Thoracic aorta (tissue), 2 donors: ENCODE data around the gene HMGN1. TPM values are rescaled to one million over a fixed set of nuclear protein-coding genes. Genes with fewer than 3 reads are reported as not detected.

Source experiments
- ATAC-seq: fragments of 150-250 bp; one replicate; pipeline ENCODE4 v1.8.0; 2017; ENCODE audit warnings: low read depth; ENCODE audit not compliant: insufficient number of reproducible peaks, low FRiP score
- DNase-seq: peaks from one replicate; pipeline ENCODE4 v3.0.0-alpha.2; 2020; ENCODE audit warnings: low spot score
- H3K27ac ChIP-seq, 2 donors: fragments of 200-600 bp; sonication (generic); 1 replicate in 1 of 2; 2 replicates in 1 of 2; pipeline ENCODE4 v1.5.1; 2016; ENCODE audit warnings: mild to moderate bottlenecking in 2 of 2, moderate library complexity in 2 of 2
- H3K27me3 ChIP-seq: fragments of 200-600 bp; sonication (generic); replicated peaks from 2 replicates; pipeline ENCODE4 v1.6.0; 2016; ENCODE audit warnings: mild to moderate bottlenecking; ENCODE audit not compliant: insufficient read depth
- H3K36me3 ChIP-seq: fragments of 200-600 bp; sonication (generic); one replicate; pipeline ENCODE4 v1.5.1; 2016
- H3K4me1 ChIP-seq, 2 donors: fragments of 200-600 bp; sonication (generic); 1 replicate in 1 of 2; 2 replicates in 1 of 2; pipeline versions ENCODE4 v1.5.1 to v1.6.0; 2016; ENCODE audit warnings: low read depth in 2 of 2, mild to moderate bottlenecking in 1 of 2; ENCODE audit not compliant: control insufficient read depth in 1 of 2
- H3K4me3 ChIP-seq: fragments of 200-600 bp; sonication (generic); 2 replicates; pipeline ENCODE4 v1.5.1; 2016; ENCODE audit warnings: mild to moderate bottlenecking
- H3K9me3 ChIP-seq: fragments of 200-600 bp; sonication (generic); 2 replicates; pipeline ENCODE4 v1.5.1; 2016
- total RNA-seq, 2 donors: library from RNA; depleted of rRNA; stranded (reverse); fragments of >200 nt; gene quantifications; one replicate each; pipeline versions ENCODE4 v1.1.0 to v1.2.3, GENCODE V29; 2016
- TF ChIP-seq, protein P1 (sequence below): fragments of 200-600 bp; sonication (generic); IDR thresholded peaks from one replicate; pipeline ENCODE4 v1.5.1; 2019; ENCODE audit warnings: antibody characterized with exemption

The HMGN1 gene
- total RNA-seq, 2 donors from 2014 or later, result 32.0 to 65.2 TPM

- Histone ChIP-seq H3K9me3 (no peaks in the 10 kb centered on the region), H3K4me3 (no peak overlapping the region), H3K4me1 (peaks cover 0 to 6% of the 10 kb centered on the region in 2 donors), H3K27me3 (no peaks in the 10 kb centered on the region), H3K36me3 (peaks cover 10% of the 10 kb centered on the region), H3K27ac (no peak overlapping the region)
- no peak for ATAC-seq
- DNase-seq, result no peak
- TF ChIP-seq, protein P1, sequence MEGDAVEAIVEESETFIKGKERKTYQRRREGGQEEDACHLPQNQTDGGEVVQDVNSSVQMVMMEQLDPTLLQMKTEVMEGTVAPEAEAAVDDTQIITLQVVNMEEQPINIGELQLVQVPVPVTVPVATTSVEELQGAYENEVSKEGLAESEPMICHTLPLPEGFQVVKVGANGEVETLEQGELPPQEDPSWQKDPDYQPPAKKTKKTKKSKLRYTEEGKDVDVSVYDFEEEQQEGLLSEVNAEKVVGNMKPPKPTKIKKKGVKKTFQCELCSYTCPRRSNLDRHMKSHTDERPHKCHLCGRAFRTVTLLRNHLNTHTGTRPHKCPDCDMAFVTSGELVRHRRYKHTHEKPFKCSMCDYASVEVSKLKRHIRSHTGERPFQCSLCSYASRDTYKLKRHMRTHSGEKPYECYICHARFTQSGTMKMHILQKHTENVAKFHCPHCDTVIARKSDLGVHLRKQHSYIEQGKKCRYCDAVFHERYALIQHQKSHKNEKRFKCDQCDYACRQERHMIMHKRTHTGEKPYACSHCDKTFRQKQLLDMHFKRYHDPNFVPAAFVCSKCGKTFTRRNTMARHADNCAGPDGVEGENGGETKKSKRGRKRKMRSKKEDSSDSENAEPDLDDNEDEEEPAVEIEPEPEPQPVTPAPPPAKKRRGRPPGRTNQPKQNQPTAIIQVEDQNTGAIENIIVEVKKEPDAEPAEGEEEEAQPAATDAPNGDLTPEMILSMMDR, result no peak
These were observed 8.2 kb downstream of the HMGN1 start for GRCh38 chr21:39340687-39341086.

DNA sequence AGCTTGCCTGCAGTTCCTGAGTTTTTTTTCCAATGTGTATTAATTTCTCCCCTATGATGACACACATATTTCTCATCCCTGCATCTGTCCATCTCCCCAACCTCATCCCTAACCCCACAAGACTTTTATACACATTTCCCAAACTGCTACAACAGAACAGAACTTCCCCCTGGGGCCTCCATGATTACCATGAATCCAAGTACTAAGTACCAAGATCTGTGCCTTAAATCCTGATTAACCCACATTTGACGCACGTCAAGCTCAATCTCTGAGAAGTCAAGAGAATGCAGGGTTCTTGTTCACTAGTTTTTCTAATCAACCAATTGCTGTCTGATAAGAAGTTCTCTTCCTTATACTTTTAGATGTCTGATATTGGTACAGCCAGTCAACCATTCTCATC, 9.7 kb downstream of the HMGN1 start:
- peaks cover 10% of the 10 kb centered on the region for H3K36me3 ChIP-seq

GRCh38 chr21:39336457-39337008, 12.4 kb downstream of the HMGN1 start:
- no peaks in the 10 kb centered on the region for H3K27me3 ChIP-seq
- H3K36me3 ChIP-seq, result no peaks in the 10 kb centered on the region
- no peaks in the 10 kb centered on the region for H3K9me3 ChIP-seq
- no peak overlapping the region for H3K27ac ChIP-seq
- H3K4me1 ChIP-seq, result no peaks in the 10 kb centered on the region
- ATAC-seq (no peak), DNase-seq (no peak)
- TF ChIP-seq, protein P1, result no peak
- no peak overlapping the region for H3K4me3 ChIP-seq

More for the DNA sequence above, 9.7 kb downstream of the HMGN1 start:
- Histone ChIP-seq H3K27ac (no peak overlapping the region), H3K4me3 (no peak overlapping the region), H3K27me3 (no peaks in the 10 kb centered on the region), H3K9me3 (no peaks in the 10 kb centered on the region), H3K4me1 (no peaks in the 10 kb centered on the region)
- TF ChIP-seq, protein P1, result no peak
- DNase-seq (no peak), ATAC-seq (no peak)

DNA sequence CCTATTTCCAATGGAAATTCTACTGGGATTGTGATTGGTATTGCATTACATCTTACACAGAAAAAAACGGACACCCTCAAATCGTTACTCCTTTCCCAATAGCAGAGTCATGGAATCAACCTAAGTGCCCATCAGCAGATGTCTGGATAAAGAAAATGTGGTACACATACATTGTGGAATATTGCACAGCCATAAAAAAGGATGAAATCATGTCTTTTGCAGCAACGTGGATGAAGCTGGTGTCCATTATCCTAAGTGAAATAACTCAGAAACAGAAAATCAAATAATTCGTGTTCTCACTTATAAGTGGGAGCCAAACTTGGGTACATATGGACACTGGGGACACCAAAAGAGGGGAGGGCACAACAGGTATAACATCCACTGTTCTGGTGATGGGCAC, 14.3 kb downstream of the HMGN1 start:
- Histone ChIP-seq H3K9me3 (no peaks in the 10 kb centered on the region), H3K36me3 (no peaks in the 10 kb centered on the region)
- TF ChIP-seq, protein P1, result no peak

DNA sequence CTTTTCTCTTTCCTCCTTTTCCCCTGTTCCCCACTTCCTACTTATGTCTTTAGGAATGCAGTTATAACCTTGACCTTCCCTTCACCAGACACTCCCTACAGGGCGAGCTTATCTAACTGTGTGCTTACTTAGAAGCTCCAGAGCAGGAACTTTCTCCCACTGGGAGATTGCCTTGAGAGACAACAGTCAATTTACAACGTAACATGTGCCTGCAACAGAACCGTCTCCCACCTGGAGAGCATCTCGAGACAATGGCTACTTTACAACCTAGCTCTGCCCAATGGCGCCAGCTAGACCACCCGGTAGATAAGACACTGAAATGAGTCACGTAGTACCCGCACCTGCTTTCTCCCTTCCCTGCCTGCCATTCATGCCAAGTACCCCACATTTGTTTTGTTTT, 16.7 kb downstream of the HMGN1 start:
- ATAC-seq, result no peak
- no peaks in the 10 kb centered on the region for H3K4me1 ChIP-seq
- H3K27ac ChIP-seq, result no peak overlapping the region
- DNase-seq, result no peak
- H3K27me3 ChIP-seq, result no peaks in the 10 kb centered on the region
- TF ChIP-seq, protein P1, result no peak
- H3K4me3 ChIP-seq, result no peak overlapping the region
- H3K9me3 ChIP-seq, result no peaks in the 10 kb centered on the region
- H3K36me3 ChIP-seq, result no peaks in the 10 kb centered on the region

More for the DNA sequence above, 14.3 kb downstream of the HMGN1 start:
- Histone ChIP-seq H3K27me3 (no peaks in the 10 kb centered on the region), H3K4me3 (no peak overlapping the region), H3K27ac (no peak overlapping the region), H3K4me1 (no peaks in the 10 kb centered on the region)
- ATAC-seq, result no peak
- no peak for DNase-seq
